ENCODE measurements around the gene ESYT1. TPM values are rescaled to one million over a fixed set of nuclear protein-coding genes. Genes with fewer than 3 reads are reported as not detected.

The ESYT1 gene
- total RNA-seq, 1 donor from 2014 or later, result 102 TPM

- no peak overlapping the region for H3K27ac Mint-ChIP-seq
Measured at GRCh38 chr12:56129942-56130495, 2.0 kb downstream of the ESYT1 start.

GRCh38 chr12:56130876-56131275 lies 2.8 kb downstream of the ESYT1 start:
- Mint-ChIP-seq H3K9me3 (ENCODE audit: low read depth) (no peaks in the 10 kb centered on the region), H3K27ac (no peak overlapping the region), H3K4me1 (ENCODE audit: low read depth) (peaks cover 31% of the 10 kb centered on the region), H3K36me3 (ENCODE audit: insufficient read depth) (peaks cover 24% of the 10 kb centered on the region), H3K4me3 (ENCODE audit: low read depth) (peak overlapping the region; percentile 67), H3K27me3 (no peaks in the 10 kb centered on the region)
- TF ChIP-seq CTCF (IDR thresholded peaks at IDR 0.05; ENCODE audit: unreplicated experiment), result no peak
- no peak for DNase-seq (ENCODE audit: low spot score, unreplicated experiment)

More at GRCh38 chr12:56129942-56130495, 2.0 kb downstream of the ESYT1 start:
- H3K4me1 Mint-ChIP-seq (ENCODE audit: low read depth), result peaks cover 31% of the 10 kb centered on the region
- no peaks in the 10 kb centered on the region for H3K9me3 Mint-ChIP-seq (ENCODE audit: low read depth)
- H3K4me3 Mint-ChIP-seq (ENCODE audit: low read depth), result peak overlapping the region; percentile 93
- DNase-seq (ENCODE audit: low spot score, unreplicated experiment), result no peak
- H3K27me3 Mint-ChIP-seq, result no peaks in the 10 kb centered on the region
- TF ChIP-seq CTCF (IDR thresholded peaks at IDR 0.05; ENCODE audit: unreplicated experiment), result no peak
- peaks cover 24% of the 10 kb centered on the region for H3K36me3 Mint-ChIP-seq (ENCODE audit: insufficient read depth)

GRCh38 chr12:56134897-56135296 lies 6.8 kb downstream of the ESYT1 start:
- no peak overlapping the region for H3K27ac Mint-ChIP-seq
- H3K27me3 Mint-ChIP-seq, result no peaks in the 10 kb centered on the region
- no peak for DNase-seq (ENCODE audit: low spot score, unreplicated experiment)
- no peaks in the 10 kb centered on the region for H3K9me3 Mint-ChIP-seq (ENCODE audit: low read depth)
- H3K4me1 Mint-ChIP-seq (ENCODE audit: low read depth), result peaks cover 4% of the 10 kb centered on the region
- peaks cover 42% of the 10 kb centered on the region for H3K36me3 Mint-ChIP-seq (ENCODE audit: insufficient read depth)
- no peak for TF ChIP-seq CTCF (IDR thresholded peaks at IDR 0.05; ENCODE audit: unreplicated experiment)
- H3K4me3 Mint-ChIP-seq (ENCODE audit: low read depth), result no peak overlapping the region

- Mint-ChIP-seq H3K36me3 (ENCODE audit: insufficient read depth) (peaks cover 39% of the 10 kb centered on the region), H3K27ac (no peak overlapping the region), H3K27me3 (no peaks in the 10 kb centered on the region), H3K4me1 (ENCODE audit: low read depth) (no peaks in the 10 kb centered on the region), H3K4me3 (ENCODE audit: low read depth) (no peak overlapping the region), H3K9me3 (ENCODE audit: low read depth) (no peaks in the 10 kb centered on the region)
- DNase-seq (ENCODE audit: low spot score, unreplicated experiment), result no peak
- TF ChIP-seq CTCF (IDR thresholded peaks at IDR 0.05; ENCODE audit: unreplicated experiment), result no peak
Measured at GRCh38 chr12:56137853-56138571, 9.9 kb downstream of the ESYT1 start.

GRCh38 chr12:56141946-56142784 lies 14.1 kb downstream of the ESYT1 start:
- H3K27ac Mint-ChIP-seq, result peak overlapping the region; percentile 24

More at GRCh38 chr12:56141946-56142784, 14.1 kb downstream of the ESYT1 start:
- Mint-ChIP-seq H3K36me3 (ENCODE audit: insufficient read depth) (peaks cover 36% of the 10 kb centered on the region), H3K4me1 (ENCODE audit: low read depth) (peaks cover 2% of the 10 kb centered on the region), H3K4me3 (ENCODE audit: low read depth) (no peak overlapping the region), H3K27me3 (no peaks in the 10 kb centered on the region), H3K9me3 (ENCODE audit: low read depth) (no peaks in the 10 kb centered on the region)
- no peak for DNase-seq (ENCODE audit: low spot score, unreplicated experiment)
- TF ChIP-seq CTCF (IDR thresholded peaks at IDR 0.05; ENCODE audit: unreplicated experiment), result no peak
